Hepatic stellate cell (primary cell): ENCODE results near the gene QRFP.
"Not testable (repeated sequence)": the region's sequence is repeated elsewhere in the genome, so short reads cannot be mapped to it uniquely, and the experiment has no call there.

Experiments used
- DNase-seq: peaks from one replicate; pipeline ENCODE4 v3.0.0; 2011; ENCODE audit warnings: low spot score

The QRFP gene

DNA sequence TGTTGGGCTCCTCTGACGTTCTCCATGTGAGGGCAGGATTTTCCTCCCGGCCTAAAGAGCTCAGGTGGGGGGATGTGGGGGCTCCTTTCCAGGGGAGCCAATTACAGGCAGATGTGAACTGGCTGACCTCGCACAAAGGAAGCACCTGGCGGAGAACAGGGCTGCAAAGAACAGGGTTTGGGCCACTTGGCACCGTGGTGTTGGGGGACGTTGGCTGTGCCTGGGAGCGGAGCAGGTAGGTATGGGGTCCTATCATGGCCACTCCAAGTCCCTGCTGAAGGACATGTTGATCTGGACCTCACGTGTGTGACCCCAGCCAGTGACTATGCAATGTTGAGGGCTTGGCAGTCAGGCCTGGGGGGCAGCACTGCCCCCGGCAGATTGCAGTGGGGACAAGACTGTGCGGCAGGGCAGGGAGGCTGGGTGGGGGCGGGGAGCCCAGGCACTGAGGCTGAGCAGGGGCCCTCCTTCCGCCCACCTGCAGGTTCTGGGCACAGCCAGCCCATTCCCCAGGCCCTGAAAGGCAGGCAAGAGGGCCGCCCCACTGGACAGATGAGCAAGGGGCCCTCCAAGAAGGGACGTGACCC is 23.0 kb upstream of the QRFP start:
- DNase-seq: no peak

DNA sequence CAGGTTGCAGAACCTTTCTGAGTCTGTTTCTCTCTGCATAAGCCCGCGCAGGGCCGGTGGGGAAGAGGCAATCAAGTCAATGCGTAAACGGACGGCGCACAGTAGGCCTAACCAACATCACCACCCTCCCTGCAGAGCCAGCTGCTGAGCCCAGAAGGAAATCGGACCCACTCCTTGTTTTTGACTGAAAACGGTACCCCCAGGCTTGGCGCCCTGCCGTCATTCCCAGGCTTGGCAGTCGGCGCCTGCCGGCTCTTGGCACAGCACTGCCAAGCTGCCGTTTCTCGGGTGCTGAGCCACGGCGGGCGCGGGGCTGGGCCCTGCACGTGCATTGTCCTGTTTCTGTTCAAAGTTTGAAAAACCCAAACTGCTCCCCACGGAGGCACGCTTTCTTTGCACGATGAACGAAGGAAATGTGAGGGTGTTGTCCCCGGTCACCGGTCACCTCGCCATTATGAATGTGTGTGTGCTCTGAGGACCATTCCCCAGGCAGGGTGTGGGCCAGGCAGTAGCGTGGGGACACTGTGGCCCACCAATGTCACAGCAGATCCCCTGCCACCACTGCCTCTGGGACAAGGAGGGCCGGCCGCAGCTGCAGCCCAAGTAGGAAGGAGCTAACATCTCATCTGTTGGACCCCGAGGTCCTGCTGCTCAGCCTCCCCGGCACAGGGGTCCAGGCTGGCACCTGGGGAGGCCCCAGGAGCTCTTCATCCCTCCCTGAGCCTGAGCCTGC is 22.4 kb upstream of the QRFP start:
- DNase-seq: no peak

DNA sequence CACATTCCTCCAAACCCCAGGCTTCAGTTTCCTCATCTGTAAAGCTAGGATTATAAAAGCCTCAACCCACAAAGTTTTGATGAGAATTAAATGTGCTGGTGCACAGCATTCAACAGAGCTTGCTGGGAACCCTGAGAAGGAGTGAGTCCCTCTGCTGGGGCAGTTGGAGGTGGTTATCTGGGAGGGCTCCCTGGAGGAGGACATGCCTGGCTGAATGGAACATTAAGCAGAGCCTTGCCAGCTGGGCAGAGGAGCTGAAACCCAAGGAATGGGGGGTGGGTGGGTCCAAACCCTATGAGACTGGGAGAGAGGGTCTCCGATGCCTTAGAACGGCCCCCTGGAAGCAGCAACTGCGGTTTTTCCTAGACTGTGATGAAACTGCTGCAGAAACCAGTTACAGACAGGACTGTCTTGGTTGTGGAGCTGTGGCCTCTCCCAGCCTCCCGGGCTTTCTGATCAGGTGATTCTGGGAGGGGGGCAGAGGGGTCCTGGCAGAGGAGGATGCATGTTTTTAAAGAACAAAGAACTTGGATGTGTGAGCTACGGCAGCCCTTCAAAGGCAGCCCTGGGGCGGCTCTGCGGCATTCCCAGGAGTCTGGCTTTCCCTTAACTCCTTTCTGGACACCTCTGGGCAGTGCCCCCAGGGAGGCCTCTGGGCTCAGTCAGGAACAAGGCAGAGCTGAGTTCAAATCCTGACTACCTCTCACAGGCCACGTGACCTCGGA is 21.7 kb upstream of the QRFP start:
- no peak for DNase-seq

DNA sequence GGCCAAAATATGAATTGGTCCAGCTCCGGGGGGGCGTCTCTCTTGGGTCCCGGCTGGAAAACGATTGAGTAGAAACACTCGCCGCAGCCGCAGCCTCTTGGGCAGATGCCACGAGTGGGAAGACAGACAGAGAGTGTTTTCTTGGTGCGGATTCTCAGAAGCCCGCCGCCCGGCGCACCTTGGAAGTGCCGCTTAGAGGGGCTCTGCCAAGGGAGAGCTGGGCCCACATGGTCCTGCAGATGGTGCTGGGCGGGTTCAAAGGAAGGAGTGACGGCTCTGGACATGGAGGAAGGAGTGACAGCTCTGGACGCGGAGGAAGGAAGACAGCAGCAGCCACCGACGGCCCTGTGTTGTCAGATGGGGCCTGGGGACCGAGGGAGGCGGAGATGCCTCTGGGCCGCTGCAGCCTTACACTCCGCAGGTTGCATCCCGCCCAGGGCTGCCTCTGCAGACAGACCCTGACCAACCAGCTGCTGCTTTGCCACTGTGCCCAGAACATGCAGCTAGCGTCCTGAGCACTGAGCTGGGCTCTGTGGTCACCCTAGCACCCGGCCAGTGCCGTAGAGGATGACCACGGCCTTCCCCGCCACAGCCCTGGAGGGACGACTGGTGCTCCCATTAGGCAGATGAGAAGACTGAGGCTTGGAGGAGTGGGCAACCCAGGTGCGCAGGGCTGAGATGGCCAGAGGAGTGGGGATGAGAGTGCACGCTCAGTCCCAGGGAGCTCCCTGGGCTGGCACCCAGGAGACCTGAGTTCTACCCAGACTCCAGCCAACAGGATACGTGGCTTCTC is 20.8 kb upstream of the QRFP start:
- DNase-seq: no peak

DNA sequence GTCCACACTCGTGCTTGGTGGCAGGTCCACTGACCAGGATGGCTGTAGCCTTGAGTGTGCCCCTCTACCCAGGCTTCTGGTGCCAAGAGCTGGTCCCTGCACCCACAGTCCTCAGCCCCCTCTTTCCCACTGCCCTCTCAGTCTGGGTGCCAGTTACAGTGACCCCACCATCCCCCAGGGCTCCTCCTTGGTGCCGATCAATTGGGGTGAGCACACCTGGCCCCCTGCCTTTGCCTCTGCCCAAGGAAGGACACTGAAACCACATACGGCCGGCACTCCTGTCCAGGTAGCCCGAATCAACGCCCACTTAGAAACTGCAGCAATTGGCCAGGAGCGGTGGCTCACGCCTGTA is 18.5 kb upstream of the QRFP start:
- no peak for DNase-seq

DNA sequence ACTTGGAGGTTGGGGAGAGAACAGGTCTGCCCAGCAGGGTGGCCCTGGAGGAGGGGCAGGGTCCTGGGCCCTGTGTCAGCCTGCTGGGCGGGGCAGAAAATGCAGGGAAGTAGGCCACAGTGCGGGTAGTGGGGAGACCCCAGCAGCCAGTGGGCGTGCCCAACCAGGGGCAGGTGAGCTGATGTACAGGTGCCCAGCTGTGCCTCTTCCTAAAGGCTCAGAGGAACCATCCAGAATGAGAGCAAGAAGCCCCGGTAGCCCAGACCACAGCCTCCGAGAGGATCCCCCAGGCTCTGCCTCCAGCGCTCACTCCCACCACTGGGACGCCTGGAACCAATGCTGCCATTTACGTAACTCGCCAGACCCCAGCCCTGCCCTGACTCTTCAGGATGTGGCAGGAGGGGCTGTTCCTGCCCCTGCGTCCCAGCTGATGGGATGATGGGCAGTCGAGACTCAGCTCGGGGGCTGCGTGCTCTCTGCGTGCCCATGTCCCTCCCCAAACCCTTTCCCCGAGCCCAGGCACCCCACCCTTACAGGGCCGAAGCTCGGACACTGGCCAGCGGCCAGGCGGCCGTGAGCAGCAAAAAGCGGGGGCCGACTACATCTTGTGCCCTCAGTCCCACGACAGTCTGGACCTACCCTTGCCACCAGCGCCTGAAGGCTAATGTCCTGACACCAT is 17.9 kb upstream of the QRFP start:
- DNase-seq: no peak

DNA sequence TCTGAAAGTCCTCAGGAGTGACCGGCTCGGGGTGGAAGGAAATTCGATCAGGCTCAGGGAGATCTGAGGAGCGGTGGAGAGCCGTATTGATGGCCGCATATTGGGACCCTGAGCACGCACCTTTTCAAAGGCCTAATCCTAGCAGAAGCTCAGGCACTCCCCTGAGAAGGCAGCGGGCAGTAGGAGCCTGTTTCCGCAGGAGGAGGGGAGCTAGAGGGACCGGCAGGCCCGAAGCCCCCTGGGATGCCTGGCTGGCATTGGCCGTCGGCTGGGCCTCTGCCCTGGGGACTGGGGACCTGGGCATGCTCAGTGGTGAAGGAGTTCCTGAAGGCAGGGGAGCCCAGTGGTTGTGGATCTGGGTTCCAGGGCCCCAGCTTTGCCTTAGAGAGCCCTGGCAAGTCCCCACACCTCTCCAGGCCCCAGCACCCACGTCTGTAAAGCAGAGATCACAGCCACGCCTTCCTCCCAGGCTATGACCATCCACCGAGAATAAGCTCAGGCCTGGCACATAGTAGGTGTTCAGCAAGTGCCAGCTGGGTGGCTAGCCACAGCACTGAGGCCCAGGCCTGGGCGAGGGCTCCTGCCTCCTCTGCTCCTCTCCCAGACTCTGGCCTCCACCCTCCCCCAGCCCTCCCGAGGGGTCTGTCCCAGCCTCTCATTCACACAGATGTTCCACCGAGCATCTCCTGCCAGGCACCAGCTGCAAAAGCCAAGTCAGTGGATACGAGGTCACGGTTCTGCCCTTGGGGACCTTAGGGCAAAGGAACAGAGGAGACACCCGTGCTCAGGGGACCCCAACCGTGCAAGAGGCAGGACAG is 17.2 kb upstream of the QRFP start:
- no peak for DNase-seq

DNA sequence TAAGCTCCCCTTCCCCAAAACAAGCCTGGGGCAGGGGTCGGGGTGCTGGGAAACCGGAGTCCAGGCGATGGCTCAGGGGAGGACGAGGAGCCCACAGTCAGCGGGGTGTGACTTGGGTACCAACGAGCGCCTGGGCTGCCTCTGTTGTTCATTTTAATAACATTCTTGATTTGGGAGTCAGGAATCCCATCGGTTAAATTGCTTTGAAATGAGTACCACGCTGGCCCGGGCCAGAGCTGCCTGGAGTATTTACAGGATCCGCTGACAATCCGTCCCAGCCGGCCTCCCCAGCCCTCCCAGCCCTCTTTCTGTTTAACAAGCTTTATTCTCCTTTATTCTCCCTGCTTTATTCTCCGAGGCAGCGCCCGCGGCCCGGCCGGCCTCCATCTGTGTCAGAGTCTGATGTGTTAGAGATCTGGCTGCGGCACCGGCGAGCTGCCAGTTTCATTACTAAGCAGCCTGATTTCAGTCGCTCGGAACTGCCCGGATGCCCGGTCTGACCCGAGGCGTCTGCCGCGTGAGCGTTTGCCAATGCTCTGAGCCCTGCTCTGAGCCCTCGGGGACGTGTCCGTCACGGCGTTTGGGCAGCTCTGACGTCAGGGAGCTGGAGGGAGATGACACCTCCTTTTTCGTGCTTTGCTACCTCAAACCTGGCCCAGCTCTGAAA is 16.5 kb upstream of the QRFP start:
- DNase-seq: peak; percentile 60

DNA sequence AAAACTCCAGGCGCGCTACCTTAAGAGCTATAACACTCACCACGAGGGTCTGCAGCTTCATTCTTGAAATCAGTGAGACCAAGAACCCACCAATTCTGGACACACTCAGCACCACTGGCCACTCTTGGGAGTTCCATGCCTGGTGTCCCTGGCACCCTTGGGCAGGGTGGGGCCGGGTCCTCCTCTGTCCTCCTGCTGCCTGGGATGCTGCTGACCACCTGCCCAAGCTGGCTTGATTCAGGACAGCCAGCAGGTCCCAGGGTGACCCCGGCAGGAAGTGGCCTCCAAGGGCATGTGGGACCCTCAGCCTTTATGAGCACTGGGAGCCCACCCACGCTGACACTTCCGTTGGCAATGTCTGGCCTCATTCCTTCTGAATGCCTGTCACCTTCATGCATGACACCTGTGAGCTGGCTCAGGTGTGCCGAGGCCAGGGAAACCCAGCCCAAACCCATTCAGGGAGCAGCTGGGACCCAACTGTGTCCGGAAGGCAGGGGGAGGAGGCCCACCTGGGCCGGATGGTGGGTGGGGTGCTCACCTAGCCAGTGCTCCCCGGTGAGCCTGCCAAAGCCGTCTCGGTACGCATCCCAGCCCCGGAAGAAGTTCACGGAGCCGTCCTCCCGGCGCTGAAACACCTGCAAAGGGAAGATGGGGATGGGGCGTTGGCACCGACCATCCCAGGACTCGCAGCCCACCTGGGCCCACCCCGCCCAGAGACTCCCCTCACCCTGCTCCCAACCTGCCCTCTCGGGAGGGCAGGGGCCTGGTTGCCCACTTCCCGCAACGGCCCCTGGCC is 14.8 kb upstream of the QRFP start:
- no peak for DNase-seq

DNA sequence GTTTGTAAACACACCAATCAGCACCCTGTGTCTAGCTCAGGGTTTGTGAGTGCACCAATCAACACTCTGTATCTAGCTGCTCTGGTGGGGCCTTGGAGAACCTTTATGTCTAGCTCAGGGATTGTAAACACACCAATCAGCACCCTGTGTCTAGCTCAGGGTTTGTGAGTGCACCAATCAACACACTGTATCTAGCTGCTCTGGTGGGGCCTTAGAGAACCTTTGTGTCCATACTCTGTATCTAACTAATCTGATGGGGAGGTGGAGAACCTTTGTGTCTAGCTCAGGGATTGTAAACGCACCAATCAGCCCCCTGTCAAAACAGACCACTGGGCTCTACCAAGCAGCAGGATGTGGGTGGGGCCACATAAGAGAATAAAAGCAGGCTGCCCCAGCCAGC is 14.1 kb upstream of the QRFP start:
- DNase-seq: not testable (repeated sequence)

DNA sequence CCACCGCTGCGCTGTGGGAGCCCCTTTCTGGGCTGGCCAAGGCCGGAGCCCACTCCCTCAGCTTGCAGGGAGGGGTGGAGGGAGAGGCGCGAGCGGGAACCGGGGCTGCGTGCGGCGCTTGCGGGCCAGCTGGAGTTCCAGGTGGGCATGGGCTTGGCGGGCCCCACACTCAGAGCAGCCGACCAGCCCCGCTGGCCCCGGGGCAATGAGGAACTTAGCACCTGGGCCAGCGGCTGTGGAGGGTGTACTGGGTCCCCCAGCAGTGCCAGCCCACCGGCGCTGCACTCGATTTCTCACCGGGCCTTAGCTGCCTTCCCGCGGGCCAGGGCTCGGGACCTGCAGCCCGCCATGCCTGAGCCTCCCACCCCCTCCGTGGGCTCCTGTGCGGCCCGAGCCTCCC is 13.4 kb upstream of the QRFP start:
- DNase-seq: not testable (repeated sequence)

DNA sequence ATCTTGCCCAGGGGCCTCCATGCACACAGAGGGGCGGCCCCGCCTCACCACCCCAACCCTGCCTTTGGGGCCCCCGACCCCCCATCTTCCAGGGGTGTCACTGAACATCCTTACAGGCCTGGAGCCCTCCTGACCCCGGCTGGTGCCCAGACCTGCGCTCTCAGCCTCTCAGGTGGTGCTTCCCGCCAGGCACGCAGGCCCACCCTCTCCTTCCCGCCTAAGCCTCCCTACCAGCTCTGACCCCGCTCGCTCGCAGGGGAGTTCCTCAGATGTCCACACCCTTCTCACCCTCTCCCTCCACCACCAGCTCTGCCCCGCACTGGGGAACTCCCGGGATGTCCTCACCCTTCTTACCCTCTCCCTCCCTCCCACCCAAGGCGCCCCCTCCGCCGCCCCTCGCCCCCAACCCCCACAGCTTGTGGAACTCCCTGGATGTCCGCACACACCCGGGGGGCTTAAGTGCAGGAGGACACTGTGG is 12.3 kb upstream of the QRFP start:
- no peak for DNase-seq

DNA sequence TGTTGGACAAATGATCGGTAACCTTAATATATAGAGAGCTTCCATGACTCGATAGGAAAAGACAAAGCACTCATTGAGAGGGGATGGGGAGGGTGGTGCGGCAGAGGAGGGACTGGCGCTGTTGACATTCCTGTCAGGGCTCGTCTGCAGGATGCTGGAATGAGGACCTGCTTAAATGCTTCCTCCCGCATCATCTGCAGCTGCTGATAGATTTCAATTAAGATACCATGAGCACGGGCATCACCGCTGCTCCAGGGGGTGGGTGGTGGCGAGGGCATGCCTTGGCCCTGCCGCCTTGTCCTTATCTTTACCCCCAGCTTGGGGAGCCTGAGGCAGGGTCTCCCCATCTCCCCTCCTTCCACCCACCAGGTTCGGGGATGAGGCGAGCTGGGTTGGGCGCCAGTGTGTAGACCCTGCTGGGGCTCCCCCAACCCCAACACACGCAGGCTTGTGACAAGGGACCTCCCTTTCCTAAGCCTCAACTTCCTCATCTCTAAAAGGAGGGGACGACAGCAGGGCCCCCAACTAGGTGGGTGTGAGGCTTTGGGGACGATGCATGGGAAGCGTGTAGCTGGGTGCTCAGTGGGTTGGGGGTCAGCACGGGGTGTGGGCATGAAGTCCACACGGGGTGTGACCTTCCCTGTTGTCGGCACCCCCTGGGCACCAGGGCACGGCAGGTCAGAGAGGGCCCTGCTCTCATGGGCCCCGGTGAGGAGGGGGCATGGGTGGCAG is 11.7 kb upstream of the QRFP start:
- no peak for DNase-seq

DNA sequence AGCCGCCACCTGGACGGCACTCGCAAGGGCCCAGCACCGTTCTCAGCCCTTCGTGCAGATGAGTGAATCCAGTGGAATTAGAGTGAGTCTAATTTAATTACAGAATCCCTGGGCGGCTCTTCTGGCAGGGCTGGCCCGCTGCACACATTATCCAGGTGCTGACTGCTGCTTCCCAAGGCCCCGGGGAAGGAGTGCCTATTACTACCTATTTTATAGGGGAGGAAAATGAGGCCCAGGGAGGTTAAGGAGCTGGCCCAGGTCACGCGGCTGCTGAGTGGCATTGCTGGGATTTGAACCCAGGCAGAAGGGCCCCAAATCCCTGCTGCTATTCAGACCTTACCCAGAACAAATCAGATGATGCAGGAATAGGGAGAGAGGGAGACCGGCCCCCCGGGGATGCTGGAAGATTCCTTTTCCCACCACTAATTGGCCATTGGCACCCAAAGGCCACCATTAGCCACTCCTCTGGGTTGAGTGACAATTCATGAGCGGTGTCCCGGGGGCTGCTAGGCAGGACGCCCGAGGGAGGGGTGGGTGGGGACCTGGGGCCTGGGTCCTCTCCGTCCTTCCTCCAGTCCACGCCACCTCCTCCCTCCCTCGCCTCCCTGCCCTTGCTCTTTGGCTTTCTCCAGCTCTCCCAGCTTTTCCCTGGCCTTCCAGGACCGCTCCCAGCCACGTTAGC is 10.3 kb upstream of the QRFP start:
- no peak for DNase-seq

DNA sequence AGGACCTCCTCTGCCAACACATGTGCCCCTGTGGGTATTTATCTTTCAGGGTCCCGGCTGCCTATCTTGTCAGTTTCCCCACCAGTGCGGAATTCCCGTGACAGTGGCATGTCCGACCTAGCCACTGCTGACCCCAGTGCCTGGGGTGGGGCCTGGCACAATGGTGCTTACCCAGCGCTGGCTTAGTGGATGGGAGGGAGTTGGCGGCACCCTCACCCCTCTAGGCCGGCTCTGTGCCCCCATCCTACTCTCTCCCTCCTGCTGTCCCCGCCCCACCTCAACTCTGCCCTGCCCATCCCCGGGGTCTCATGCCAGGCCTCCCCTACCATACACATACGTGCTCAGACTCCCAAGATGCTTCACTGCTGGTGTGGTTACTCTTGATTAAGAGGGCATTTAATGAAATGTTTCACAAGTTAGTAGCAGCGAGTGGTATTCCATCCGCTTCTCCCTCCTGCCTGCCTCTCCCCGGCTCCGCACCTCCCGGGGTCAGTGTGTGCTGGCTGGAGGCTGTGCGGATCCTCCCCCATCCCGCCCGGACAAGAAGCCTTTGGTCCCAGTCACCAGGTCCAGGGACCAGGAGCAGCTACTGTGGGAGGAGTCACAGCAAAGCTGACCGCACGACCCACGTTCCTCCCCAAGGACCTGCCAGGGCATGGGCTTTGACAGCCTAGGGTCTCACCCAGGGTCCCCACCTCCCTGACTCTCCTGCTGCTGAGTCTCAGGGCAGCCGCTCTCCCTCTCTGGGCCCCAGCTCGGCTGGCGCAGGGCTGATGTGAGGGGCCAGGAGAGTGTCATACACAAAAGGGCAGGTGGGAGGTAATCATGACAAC is 9.5 kb upstream of the QRFP start:
- DNase-seq: no peak

DNA sequence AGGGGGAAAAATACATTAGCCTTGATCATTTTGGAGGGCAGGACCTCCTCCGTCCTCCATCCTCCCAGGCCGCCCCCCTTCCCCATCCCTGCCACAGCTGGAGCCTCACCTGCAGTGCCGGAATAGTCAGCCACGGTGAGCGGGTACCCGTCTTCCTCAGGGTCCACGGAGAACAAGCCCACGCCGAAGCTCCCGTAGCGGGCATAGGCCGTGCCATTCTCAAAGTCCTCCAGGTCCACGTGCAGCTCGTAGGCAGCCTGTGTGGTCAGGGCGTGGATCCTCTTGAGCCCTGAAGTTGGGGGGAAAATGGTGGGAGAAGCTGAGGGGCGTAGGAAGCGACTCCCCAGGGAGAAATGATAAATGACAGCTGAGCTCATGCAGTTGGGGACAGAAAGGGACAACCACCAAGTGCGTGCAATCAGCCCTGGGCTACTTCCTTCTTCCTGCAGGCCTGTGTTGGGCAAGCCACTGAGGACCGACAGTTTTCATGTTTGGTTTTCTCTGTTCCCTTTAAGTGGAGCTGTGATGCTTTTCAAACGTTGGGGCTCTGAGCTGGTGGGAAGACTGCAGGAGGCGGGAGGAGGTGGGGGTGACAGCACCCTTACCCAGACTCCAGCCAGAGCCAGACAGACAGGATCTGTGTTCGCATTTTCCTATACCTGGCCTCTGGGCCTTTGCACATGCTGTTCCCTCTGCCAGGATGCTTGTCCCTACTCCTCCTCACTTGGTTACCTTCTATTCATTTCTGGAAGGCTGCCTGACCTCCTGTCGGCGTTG is 8.7 kb upstream of the QRFP start:
- DNase-seq: no peak
